ENCODE measurements around the gene LSM4. TPM values are rescaled to one million over a fixed set of nuclear protein-coding genes. Genes with fewer than 3 reads are reported as not detected.

The LSM4 gene
- total and polyA plus RNA-seq, 9 donors: 38.3 to 121 (median 71.4) TPM

DNA sequence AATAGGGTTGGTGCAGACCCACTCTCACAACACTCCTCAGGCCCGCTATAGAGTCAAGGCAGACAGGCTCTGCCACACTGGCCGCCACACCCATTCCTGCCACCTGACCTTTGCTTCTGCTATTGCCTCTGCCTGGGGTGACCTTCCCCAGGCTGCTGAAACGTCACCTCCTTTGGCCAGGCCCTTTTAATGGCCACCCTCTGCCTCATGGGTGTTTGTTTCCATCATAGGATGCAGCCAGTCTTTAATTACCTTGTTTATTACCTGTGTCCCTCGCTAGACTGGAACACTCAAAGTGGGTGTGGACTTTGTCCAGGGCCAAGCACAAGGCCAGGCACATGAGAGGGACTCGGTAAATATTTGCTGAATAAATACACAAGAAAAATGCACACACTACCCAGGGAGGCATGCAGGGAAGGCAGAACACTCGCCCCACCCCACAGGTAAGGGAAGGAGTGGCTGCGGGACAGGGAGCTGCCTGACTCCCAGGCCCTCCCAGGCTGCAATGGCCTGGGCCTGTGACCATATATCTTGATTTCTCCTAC is 3.2 kb downstream of the LSM4 start:
- no peak overlapping the region for H3K27ac ChIP-seq
- no peak overlapping the region for H3K4me3 ChIP-seq
- H3K9me3 ChIP-seq: no peaks in the 10 kb centered on the region
- no peak for DNase-seq
- 88 to 93% (median 90%) methylated on average over 7 of the region's 7 CpGs for WGBS, 3 donors
- peaks cover 5% of the 10 kb centered on the region for H3K4me1 ChIP-seq (ENCODE audit: insufficient read depth)
- no peaks in the 10 kb centered on the region for H3K27me3 ChIP-seq
- TF ChIP-seq, protein P1, sequence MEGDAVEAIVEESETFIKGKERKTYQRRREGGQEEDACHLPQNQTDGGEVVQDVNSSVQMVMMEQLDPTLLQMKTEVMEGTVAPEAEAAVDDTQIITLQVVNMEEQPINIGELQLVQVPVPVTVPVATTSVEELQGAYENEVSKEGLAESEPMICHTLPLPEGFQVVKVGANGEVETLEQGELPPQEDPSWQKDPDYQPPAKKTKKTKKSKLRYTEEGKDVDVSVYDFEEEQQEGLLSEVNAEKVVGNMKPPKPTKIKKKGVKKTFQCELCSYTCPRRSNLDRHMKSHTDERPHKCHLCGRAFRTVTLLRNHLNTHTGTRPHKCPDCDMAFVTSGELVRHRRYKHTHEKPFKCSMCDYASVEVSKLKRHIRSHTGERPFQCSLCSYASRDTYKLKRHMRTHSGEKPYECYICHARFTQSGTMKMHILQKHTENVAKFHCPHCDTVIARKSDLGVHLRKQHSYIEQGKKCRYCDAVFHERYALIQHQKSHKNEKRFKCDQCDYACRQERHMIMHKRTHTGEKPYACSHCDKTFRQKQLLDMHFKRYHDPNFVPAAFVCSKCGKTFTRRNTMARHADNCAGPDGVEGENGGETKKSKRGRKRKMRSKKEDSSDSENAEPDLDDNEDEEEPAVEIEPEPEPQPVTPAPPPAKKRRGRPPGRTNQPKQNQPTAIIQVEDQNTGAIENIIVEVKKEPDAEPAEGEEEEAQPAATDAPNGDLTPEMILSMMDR (IDR thresholded peaks at IDR 0.05): no peak
- no peak for TF ChIP-seq POLR2A (IDR thresholded peaks at IDR 0.05)
- TF ChIP-seq EP300 (IDR thresholded peaks at IDR 0.05): no peak
- H3K36me3 ChIP-seq: no peaks in the 10 kb centered on the region
- intact Hi-C loops (cut with DNase I): no loop called here

DNA sequence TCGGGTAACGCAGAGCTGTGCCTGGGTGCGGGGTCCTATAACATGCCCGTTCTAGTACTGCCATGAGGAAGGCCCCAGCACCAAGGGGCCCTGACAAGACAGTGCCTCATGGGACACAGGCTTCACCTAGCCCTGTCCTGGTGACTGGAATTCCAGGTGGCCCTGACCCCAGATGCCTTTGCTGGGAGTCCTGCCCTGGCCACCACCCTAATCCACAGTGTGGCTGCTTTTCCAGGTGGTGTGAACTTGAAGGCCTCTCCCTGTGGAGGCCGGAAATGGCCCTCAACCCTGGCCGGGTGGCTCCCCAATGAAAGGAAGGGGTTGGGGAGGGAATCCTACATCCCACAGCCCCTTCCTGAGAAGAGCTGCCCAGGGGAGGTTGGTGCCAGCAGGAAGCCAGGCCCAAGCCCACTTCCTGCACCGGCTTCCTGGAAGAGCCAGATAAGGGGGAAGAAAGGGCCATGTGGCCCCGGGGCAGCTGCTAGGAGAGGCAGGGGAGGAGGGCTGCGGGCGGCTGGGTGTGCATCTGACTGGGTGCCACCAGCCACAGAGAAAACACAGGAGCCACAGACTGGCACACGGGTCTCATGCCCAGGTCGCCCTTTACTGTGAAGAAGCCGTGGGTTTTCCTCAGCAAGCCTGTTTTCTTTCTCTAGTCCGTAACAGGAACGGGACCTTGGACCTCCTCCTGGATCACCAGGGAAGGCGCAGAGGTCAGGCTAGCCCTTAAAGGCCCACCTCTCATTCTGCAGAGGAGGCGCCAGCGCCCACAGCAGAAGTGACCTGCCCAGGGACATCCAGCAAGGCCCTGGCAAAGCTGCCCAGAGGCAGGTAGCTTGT is 4.7 kb downstream of the LSM4 start:
- no peak for TF ChIP-seq POLR2A (IDR thresholded peaks at IDR 0.05)
- TF ChIP-seq, protein P1 (IDR thresholded peaks at IDR 0.05): no peak
- TF ChIP-seq EP300 (IDR thresholded peaks at IDR 0.05): no peak
- H3K9me3 ChIP-seq: no peaks in the 10 kb centered on the region
- intact Hi-C loops (cut with DNase I): no loop called here
- H3K4me1 ChIP-seq (ENCODE audit: insufficient read depth): peaks cover 5% of the 10 kb centered on the region
- no peak for DNase-seq
- no peaks in the 10 kb centered on the region for H3K27me3 ChIP-seq
- H3K4me3 ChIP-seq: no peak overlapping the region
- WGBS, 3 donors: 67 to 74% (median 68%) methylated on average over 15 to 18 of the region's 18 CpGs
- H3K36me3 ChIP-seq: no peaks in the 10 kb centered on the region
- H3K27ac ChIP-seq: no peak overlapping the region

DNA sequence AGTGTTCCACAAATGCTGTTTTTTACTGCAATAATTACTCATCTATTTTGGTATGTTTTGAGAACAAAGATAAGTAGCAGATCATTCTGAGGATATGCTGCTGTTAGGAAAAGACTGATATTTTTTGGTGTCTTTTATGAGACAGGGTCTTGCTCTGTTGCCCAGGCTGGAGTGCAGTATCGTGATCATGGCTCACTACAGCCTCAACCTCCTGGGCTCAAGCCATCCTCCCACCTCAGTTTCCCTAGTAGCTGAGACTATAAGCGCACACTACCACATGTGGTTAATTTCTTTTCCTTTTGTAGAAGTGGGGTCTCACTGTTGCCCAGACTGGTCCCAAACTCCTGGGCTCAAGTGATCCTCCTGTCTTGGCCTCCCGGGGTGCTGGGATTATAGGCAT is 9.5 kb downstream of the LSM4 start:
- TF ChIP-seq EP300 (IDR thresholded peaks at IDR 0.05): no peak
- TF ChIP-seq, protein P1 (IDR thresholded peaks at IDR 0.05): no peak
- TF ChIP-seq POLR2A (IDR thresholded peaks at IDR 0.05): no peak
- DNase-seq: no peak
- Histone ChIP-seq H3K4me1 (ENCODE audit: insufficient read depth) (no peaks in the 10 kb centered on the region), H3K36me3 (no peaks in the 10 kb centered on the region), H3K9me3 (no peaks in the 10 kb centered on the region), H3K27me3 (no peaks in the 10 kb centered on the region), H3K4me3 (no peak overlapping the region), H3K27ac (no peak overlapping the region)
- 83 to 89% (median 86%) methylated on average over 3 of the region's 3 CpGs for WGBS, 3 donors
- intact Hi-C loops (cut with DNase I): no loop called here

DNA sequence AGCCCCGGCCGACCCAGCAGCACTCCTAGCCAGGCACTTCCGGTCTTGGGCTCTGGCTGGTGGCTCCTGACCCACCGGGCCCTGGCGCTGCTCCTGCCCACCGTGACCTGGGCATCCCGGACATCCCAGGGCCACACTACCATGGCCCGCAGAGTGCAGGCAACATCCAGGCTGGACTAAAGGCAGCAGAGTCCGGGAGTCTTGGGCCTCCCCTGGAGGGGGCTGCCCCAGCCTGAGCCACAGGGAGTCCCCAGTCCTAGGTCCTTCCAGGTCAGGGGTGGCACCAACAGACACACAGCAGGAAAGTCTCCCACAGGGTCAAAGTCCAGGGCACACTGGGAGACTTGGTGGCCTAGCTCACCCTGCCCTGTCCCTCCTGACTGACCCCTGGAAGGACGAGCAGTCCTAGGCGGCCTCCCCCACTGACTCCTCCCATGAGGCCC is 10.8 kb downstream of the LSM4 start:
- H3K36me3 ChIP-seq: no peaks in the 10 kb centered on the region
- no peak overlapping the region for H3K4me3 ChIP-seq
- no peak overlapping the region for H3K27ac ChIP-seq
- no peaks in the 10 kb centered on the region for H3K9me3 ChIP-seq
- peaks cover 5% of the 10 kb centered on the region for H3K4me1 ChIP-seq (ENCODE audit: insufficient read depth)
- H3K27me3 ChIP-seq: no peaks in the 10 kb centered on the region
- TF ChIP-seq EP300 (IDR thresholded peaks at IDR 0.05): no peak
- TF ChIP-seq, protein P1 (IDR thresholded peaks at IDR 0.05): no peak
- intact Hi-C loops (cut with DNase I): no loop called here
- DNase-seq: no peak
- 78 to 83% (median 81%) methylated on average over 10 to 11 of the region's 11 CpGs for WGBS, 3 donors

Data from ovary (tissue), 9 donors.